Measurements from ENCODE around the gene RPS15.

RPS15 gene

GRCh38 chr19:1478934-1479707 lies 40.9 kb downstream of the RPS15 start, which contains the start of gene C19orf25:
Gene C19orf25 (minus strand): TSS chr19:1479215. CDS start chr19:1478903, 312 bp downstream.
- Histone ChIP-seq H4K20me1 (ENCODE audit: insufficient read depth) (no peaks in the 10 kb centered on the region), H3K27me3 (ENCODE audit: insufficient read depth, low read depth) (peaks cover 20% of the 10 kb centered on the region), H3K4me3 (IDR thresholded peaks at IDR 0.05; ENCODE audit: insufficient read depth, low read depth, low read length) (no peak within 1 kb of the TSS), H3K36me3 (ENCODE audit: insufficient read depth) (no peaks in the 10 kb centered on the region; the same call in 1 of the 2 replicates), H2AFZ (ENCODE audit: low read depth) (peak within 1 kb of the TSS; percentile 92), H3K4me2 (peak within 1 kb of the TSS; percentile 96), H3K9ac (peak within 1 kb of the TSS; percentile 42; the same call in 1 of the 2 replicates), H3K27ac (no peak within 1 kb of the TSS), H3K79me2 (ENCODE audit: insufficient read depth, low read depth) (peaks cover 9% of the 10 kb centered on the region), H3K4me1 (ENCODE audit: low read depth, poor library complexity, severe bottlenecking) (peaks cover 13% of the 10 kb centered on the region)
- TF ChIP-seq CTCF (conservative IDR thresholded peaks at IDR 0.05; ENCODE audit: low read depth, low read length) = no peak

GRCh38 chr19:1481224-1481892 lies 43.2 kb downstream of the RPS15 start:
- Histone ChIP-seq H3K9ac (no peak overlapping the region), H3K4me2 (no peak overlapping the region), H3K27me3 (ENCODE audit: insufficient read depth, low read depth) (peaks cover 37% of the 10 kb centered on the region), H3K4me1 (ENCODE audit: low read depth, poor library complexity, severe bottlenecking) (peaks cover 13% of the 10 kb centered on the region), H2AFZ (ENCODE audit: low read depth) (no peak overlapping the region), H3K27ac (no peak overlapping the region), H3K4me3 (IDR thresholded peaks at IDR 0.05; ENCODE audit: insufficient read depth, low read depth, low read length) (no peak overlapping the region), H4K20me1 (ENCODE audit: insufficient read depth) (no peaks in the 10 kb centered on the region), H3K79me2 (ENCODE audit: insufficient read depth, low read depth) (peaks cover 9% of the 10 kb centered on the region), H3K36me3 (ENCODE audit: insufficient read depth) (no peaks in the 10 kb centered on the region; the same call in 1 of the 2 replicates)
- no peak for TF ChIP-seq CTCF (conservative IDR thresholded peaks at IDR 0.05; ENCODE audit: low read depth, low read length)

- H3K27me3 ChIP-seq (ENCODE audit: insufficient read depth, low read depth) = peaks cover 37% of the 10 kb centered on the region
- peaks cover 9% of the 10 kb centered on the region for H3K79me2 ChIP-seq (ENCODE audit: insufficient read depth, low read depth)
- TF ChIP-seq CTCF (conservative IDR thresholded peaks at IDR 0.05; ENCODE audit: low read depth, low read length) = no peak
- H4K20me1 ChIP-seq (ENCODE audit: insufficient read depth) = no peaks in the 10 kb centered on the region
- no peak overlapping the region for H3K9ac ChIP-seq
- no peak overlapping the region for H2AFZ ChIP-seq (ENCODE audit: low read depth)
- no peak overlapping the region for H3K27ac ChIP-seq
- H3K4me3 ChIP-seq (IDR thresholded peaks at IDR 0.05; ENCODE audit: insufficient read depth, low read depth, low read length) = no peak overlapping the region
- peaks cover 13% of the 10 kb centered on the region for H3K4me1 ChIP-seq (ENCODE audit: low read depth, poor library complexity, severe bottlenecking)
- no peak overlapping the region for H3K4me2 ChIP-seq
- no peaks in the 10 kb centered on the region for H3K36me3 ChIP-seq (ENCODE audit: insufficient read depth)
These were observed 43.7 kb downstream of the RPS15 start for GRCh38 chr19:1481893-1482360.

GRCh38 chr19:1482361-1483130 lies 44.4 kb downstream of the RPS15 start:
- Histone ChIP-seq H3K27ac (no peak overlapping the region), H3K36me3 (ENCODE audit: insufficient read depth) (no peaks in the 10 kb centered on the region), H3K9ac (no peak overlapping the region), H3K4me1 (ENCODE audit: low read depth, poor library complexity, severe bottlenecking) (peaks cover 8% of the 10 kb centered on the region), H3K27me3 (ENCODE audit: insufficient read depth, low read depth) (peaks cover 42% of the 10 kb centered on the region), H4K20me1 (ENCODE audit: insufficient read depth) (no peaks in the 10 kb centered on the region), H3K79me2 (ENCODE audit: insufficient read depth, low read depth) (peaks cover 9% of the 10 kb centered on the region), H3K4me3 (IDR thresholded peaks at IDR 0.05; ENCODE audit: insufficient read depth, low read depth, low read length) (no peak overlapping the region), H2AFZ (ENCODE audit: low read depth) (no peak overlapping the region), H3K4me2 (no peak overlapping the region)
- TF ChIP-seq CTCF (conservative IDR thresholded peaks at IDR 0.05; ENCODE audit: low read depth, low read length) = no peak

All from KMS-11 (cell line).